Neuronal stem cell (in vitro differentiated cells): Measurements from ENCODE around the gene MYO3B.
A peak's percentile ranks its signal among the peaks of the same experiment; 100 is the strongest.

ENCODE experiments used
- DNase-seq: peaks from one replicate; pipeline ENCODE4 v3.0.0-alpha.2; 2013; ENCODE audit warnings: low spot score
- H2AFZ ChIP-seq: one replicate; pipeline ENCODE4 v1.6.1; 2013; ENCODE audit warnings: mild to moderate bottlenecking, low read length, inconsistent platforms
- H2AK5ac ChIP-seq: 2 replicates; pipeline ENCODE4 v1.6.1; 2013; ENCODE audit warnings: low read depth, mild to moderate bottlenecking, inconsistent platforms, low read length, moderate library complexity, mixed read lengths
- H2BK120ac ChIP-seq: 2 replicates; pipeline ENCODE4 v1.6.1; 2013; ENCODE audit warnings: low read depth, mild to moderate bottlenecking, inconsistent platforms, low read length, moderate library complexity, mixed read lengths
- H2BK12ac ChIP-seq: one replicate; pipeline ENCODE4 v1.6.1; 2013; ENCODE audit warnings: low read length, inconsistent platforms
- H2BK15ac ChIP-seq: 2 replicates; pipeline ENCODE4 v1.6.1; 2013; ENCODE audit warnings: mild to moderate bottlenecking, low read length, inconsistent platforms, mixed read lengths
- H2BK5ac ChIP-seq: one replicate; pipeline ENCODE4 v1.6.1; 2013; ENCODE audit warnings: inconsistent platforms, mild to moderate bottlenecking, low read length, moderate library complexity
- H3K14ac ChIP-seq: one replicate; pipeline ENCODE4 v1.6.1; 2013; ENCODE audit warnings: low read length, inconsistent platforms
- H3K18ac ChIP-seq: 2 replicates; pipeline ENCODE4 v1.6.1; 2013; ENCODE audit warnings: low read length, inconsistent platforms
- H3K23ac ChIP-seq: 2 replicates; pipeline ENCODE4 v1.6.1; 2013; ENCODE audit warnings: low read depth, mild to moderate bottlenecking, mixed read lengths, low read length, inconsistent platforms; ENCODE audit not compliant: poor library complexity
- H3K27ac ChIP-seq: replicated peaks from 3 replicates; pipeline ENCODE4 v1.5.1; 2013; ENCODE audit warnings: low read length, inconsistent platforms
- H3K27me3 ChIP-seq, 3 experiments: 2 replicates each; pipeline ENCODE4 v1.6.1; 2013; ENCODE audit warnings: low read length in 3 of 3, mild to moderate bottlenecking in 2 of 3, inconsistent platforms in 1 of 3, low read depth in 1 of 3, mixed read lengths in 1 of 3, moderate library complexity in 1 of 3; ENCODE audit not compliant: control insufficient read depth in 3 of 3, insufficient read depth in 3 of 3
- H3K36me3 ChIP-seq, 2 donors: replicated peaks in 1 of 2; 2 replicates each; pipeline ENCODE4 v1.6.1; 2013; ENCODE audit warnings: low read length in 2 of 2; ENCODE audit not compliant: control insufficient read depth in 2 of 2, insufficient read depth in 2 of 2
- H3K4ac ChIP-seq: 2 replicates; pipeline ENCODE4 v1.6.1; 2013; ENCODE audit warnings: inconsistent platforms, mild to moderate bottlenecking, low read length, moderate library complexity
- H3K4me1 ChIP-seq, 2 donors: 1 replicate in 1 of 2; 2 replicates in 1 of 2; pipeline ENCODE4 v1.6.1; 2013; ENCODE audit warnings: low read length in 2 of 2, low read depth in 1 of 2; ENCODE audit not compliant: control insufficient read depth in 2 of 2, insufficient read depth in 1 of 2
- H3K4me2 ChIP-seq: one replicate; pipeline ENCODE4 v1.6.1; 2013; ENCODE audit warnings: mild to moderate bottlenecking, low read length, inconsistent platforms; ENCODE audit not compliant: insufficient read depth, poor library complexity, severe bottlenecking
- H3K4me3 ChIP-seq, 2 donors: 2 replicates each; pipeline ENCODE4 v1.5.1; 2013; ENCODE audit warnings: low read length in 2 of 2, mild to moderate bottlenecking in 2 of 2, inconsistent platforms in 1 of 2, moderate library complexity in 1 of 2
- H3K79me1 ChIP-seq: one replicate; pipeline ENCODE4 v1.6.1; 2013; ENCODE audit warnings: low read depth, mild to moderate bottlenecking, inconsistent platforms, low read length, moderate library complexity
- H3K9ac ChIP-seq: one replicate; pipeline ENCODE4 v1.6.1; 2013; ENCODE audit warnings: mild to moderate bottlenecking, low read depth, low read length, inconsistent platforms; ENCODE audit not compliant: poor library complexity
- H3K9me3 ChIP-seq, 2 donors: replicated peaks in 1 of 2; 2 replicates each; pipeline versions ENCODE3 to v1.6.1; 2013; ENCODE audit warnings: low read length in 2 of 2, mild to moderate bottlenecking in 2 of 2, inconsistent platforms in 1 of 2, low read depth in 1 of 2, mixed read lengths in 1 of 2, moderate library complexity in 1 of 2; ENCODE audit not compliant: control insufficient read depth in 2 of 2, insufficient read depth in 1 of 2
- H4K8ac ChIP-seq: one replicate; pipeline ENCODE4 v1.6.1; 2013; ENCODE audit warnings: low read depth, mild to moderate bottlenecking, inconsistent platforms, low read length, moderate library complexity
- H4K91ac ChIP-seq: one replicate; pipeline ENCODE4 v1.6.1; 2013; ENCODE audit warnings: low read length, low read depth, mild to moderate bottlenecking, inconsistent platforms; ENCODE audit not compliant: poor library complexity
- WGBS, 2 donors: extraction: QIAGEN DNeasy Blood & Tissue Kit; methylation state at CpG; one replicate each; pipeline ENCODE4 v1.1.7; 2013; ENCODE audit warnings: missing lambda C conversion rate in 2 of 2, mixed read lengths in 1 of 2; ENCODE audit not compliant: insufficient read length in 2 of 2, insufficient replicate concordance in 1 of 2; ENCODE audit errors: extremely low coverage in 2 of 2; 5-methylcytosine and 5-hydroxymethylcytosine counted together

MYO3B gene

GRCh38 chr2:170361090-170361936 is 183.4 kb downstream of the MYO3B start:
- peak overlapping the region; percentile 12 for H2AFZ ChIP-seq
- H2BK120ac ChIP-seq = peak overlapping the region; percentile 93
- peak overlapping the region; percentile 10 for H2BK5ac ChIP-seq
- peak overlapping the region; percentile 99 for H3K27ac ChIP-seq
- no peaks in the 10 kb centered on the region for H3K9me3 ChIP-seq
- H3K4ac ChIP-seq = peak overlapping the region; percentile 28
- H3K36me3 ChIP-seq = no peaks in the 10 kb centered on the region
- H3K4me1 ChIP-seq = peaks cover 4 to 33% of the 10 kb centered on the region in 2 donors
- H3K79me1 ChIP-seq = no peaks in the 10 kb centered on the region
- H3K4me3 ChIP-seq = peak overlapping the region in 1 of 2 donors; percentile 41
- no peak overlapping the region for H2BK15ac ChIP-seq
- no peak overlapping the region for H3K23ac ChIP-seq
- H3K9ac ChIP-seq = no peak overlapping the region
- no peak overlapping the region for H4K8ac ChIP-seq
- DNase-seq = no peak
- H3K27me3 ChIP-seq = peaks cover 0 to 13% (median 0%) of the 10 kb centered on the region in 3 experiments
- H2BK12ac ChIP-seq = no peak overlapping the region
- H4K91ac ChIP-seq = no peak overlapping the region
- no peak overlapping the region for H3K14ac ChIP-seq
- peak overlapping the region; percentile 50 for H3K4me2 ChIP-seq
- H2AK5ac ChIP-seq = no peak overlapping the region
- peak overlapping the region; percentile 83 for H3K18ac ChIP-seq
- WGBS, 2 donors = no CpG with 5 or more reads among the region's 5 CpGs

GRCh38 chr2:170362313-170362870 is 184.4 kb downstream of the MYO3B start:
- Histone ChIP-seq H2BK5ac (no peak overlapping the region), H4K91ac (no peak overlapping the region), H3K14ac (no peak overlapping the region), H3K4me3 (no peak overlapping the region), H3K79me1 (no peaks in the 10 kb centered on the region), H2AFZ (no peak overlapping the region), H2BK12ac (no peak overlapping the region), H4K8ac (no peak overlapping the region), H2AK5ac (no peak overlapping the region), H3K18ac (no peak overlapping the region), H2BK15ac (no peak overlapping the region), H3K27ac (no peak overlapping the region), H3K9me3 (no peaks in the 10 kb centered on the region), H3K36me3 (no peaks in the 10 kb centered on the region), H3K4me2 (no peak overlapping the region), H2BK120ac (no peak overlapping the region), H3K27me3 (peaks cover 0 to 13% (median 0%) of the 10 kb centered on the region in 3 experiments), H3K4me1 (peaks cover 4 to 40% of the 10 kb centered on the region in 2 donors), H3K23ac (no peak overlapping the region), H3K9ac (no peak overlapping the region), H3K4ac (no peak overlapping the region)
- no CpG with 5 or more reads among the region's 3 CpGs for WGBS, 2 donors
- no peak for DNase-seq

GRCh38 chr2:170362871-170363631 is 185.1 kb downstream of the MYO3B start:
- no peak overlapping the region for H4K8ac ChIP-seq
- H3K27ac ChIP-seq = no peak overlapping the region
- no peak overlapping the region for H2BK5ac ChIP-seq
- no peak overlapping the region for H3K18ac ChIP-seq
- no peaks in the 10 kb centered on the region for H3K79me1 ChIP-seq
- no peak overlapping the region for H3K4ac ChIP-seq
- no peak for DNase-seq
- no peak overlapping the region for H3K4me3 ChIP-seq
- no peak overlapping the region for H3K9ac ChIP-seq
- no peak overlapping the region for H3K14ac ChIP-seq
- no peak overlapping the region for H2BK12ac ChIP-seq
- H2AFZ ChIP-seq = no peak overlapping the region
- peaks cover 0 to 13% (median 0%) of the 10 kb centered on the region in 3 experiments for H3K27me3 ChIP-seq
- H2AK5ac ChIP-seq = no peak overlapping the region
- H3K23ac ChIP-seq = no peak overlapping the region
- H3K4me2 ChIP-seq = peak overlapping the region; percentile 13
- H3K36me3 ChIP-seq = no peaks in the 10 kb centered on the region
- H3K4me1 ChIP-seq = peaks cover 4 to 40% of the 10 kb centered on the region in 2 donors
- H4K91ac ChIP-seq = no peak overlapping the region
- no peaks in the 10 kb centered on the region for H3K9me3 ChIP-seq
- H2BK15ac ChIP-seq = no peak overlapping the region
- WGBS, 2 donors = no CpG with 5 or more reads among the region's 6 CpGs
- no peak overlapping the region for H2BK120ac ChIP-seq

- no peak overlapping the region for H3K9ac ChIP-seq
- no peak overlapping the region for H2BK120ac ChIP-seq
- H4K8ac ChIP-seq = no peak overlapping the region
- H2BK15ac ChIP-seq = no peak overlapping the region
- H3K36me3 ChIP-seq = no peaks in the 10 kb centered on the region
- no peak for DNase-seq
- no CpG with 5 or more reads among the region's 6 CpGs for WGBS, 2 donors
- H3K4ac ChIP-seq = no peak overlapping the region
- H3K27me3 ChIP-seq = peaks cover 0 to 13% (median 0%) of the 10 kb centered on the region in 3 experiments
- H3K27ac ChIP-seq = no peak overlapping the region
- H3K23ac ChIP-seq = no peak overlapping the region
- H2AFZ ChIP-seq = no peak overlapping the region
- no peak overlapping the region for H3K14ac ChIP-seq
- H3K79me1 ChIP-seq = no peaks in the 10 kb centered on the region
- H2BK5ac ChIP-seq = no peak overlapping the region
- no peak overlapping the region for H2AK5ac ChIP-seq
- H4K91ac ChIP-seq = no peak overlapping the region
- no peak overlapping the region for H3K18ac ChIP-seq
- no peak overlapping the region for H2BK12ac ChIP-seq
- H3K4me2 ChIP-seq = no peak overlapping the region
- H3K4me1 ChIP-seq = peaks cover 4 to 34% of the 10 kb centered on the region in 2 donors
- no peaks in the 10 kb centered on the region for H3K9me3 ChIP-seq
- no peak overlapping the region for H3K4me3 ChIP-seq
Observed at GRCh38 chr2:170365003-170365402, 187.1 kb downstream of the MYO3B start.
